HG03439 (cell line): ENCODE data around the gene GJE1.

Experiments
- ATAC-seq: cut with Tn5 transposase; IDR thresholded peaks from one replicate; pipeline ENCODE4 v1.9.1; 2021; ENCODE audit warnings: mild to moderate bottlenecking, moderate library complexity; ENCODE audit not compliant: unreplicated experiment

The GJE1 gene

DNA sequence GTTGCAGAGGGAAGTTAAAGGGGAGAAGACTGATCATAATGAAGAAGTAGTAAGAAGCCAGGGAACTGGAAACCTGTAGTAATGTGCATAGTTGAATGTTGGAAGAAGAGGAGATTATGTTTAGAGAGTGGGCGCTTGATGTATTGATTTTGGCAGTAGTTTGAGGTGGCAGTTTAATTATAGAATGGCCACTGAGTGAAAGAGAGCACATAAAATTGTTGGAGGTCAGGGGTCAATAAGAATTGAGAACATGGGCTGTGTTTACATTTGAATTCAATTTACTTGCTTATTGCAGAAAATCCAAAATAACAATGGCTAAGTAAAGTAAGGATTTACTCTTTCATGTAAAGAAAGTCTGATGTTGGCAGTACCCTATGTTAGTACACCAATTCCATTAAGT lies 30.1 kb downstream of the GJE1 start:
- ATAC-seq = no peak

DNA sequence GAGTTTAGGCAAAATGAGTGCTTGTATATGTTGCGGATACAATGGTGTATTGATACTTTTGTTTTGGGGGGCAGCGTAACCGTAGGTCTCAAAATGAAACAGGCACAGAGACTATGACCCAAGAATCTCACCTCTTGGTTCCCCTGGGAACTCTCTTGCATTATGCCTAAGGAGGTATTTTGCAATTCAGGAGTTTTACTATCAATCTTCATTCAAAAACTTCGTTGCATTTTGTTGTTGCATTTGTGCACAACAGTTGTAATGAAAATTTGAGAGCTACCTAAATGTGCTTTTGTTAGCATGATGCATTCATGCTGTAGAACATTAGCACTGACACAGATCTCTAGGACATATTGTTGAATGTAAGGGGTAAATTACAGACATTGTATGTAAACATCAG lies 32.5 kb downstream of the GJE1 start:
- ATAC-seq = no peak

DNA sequence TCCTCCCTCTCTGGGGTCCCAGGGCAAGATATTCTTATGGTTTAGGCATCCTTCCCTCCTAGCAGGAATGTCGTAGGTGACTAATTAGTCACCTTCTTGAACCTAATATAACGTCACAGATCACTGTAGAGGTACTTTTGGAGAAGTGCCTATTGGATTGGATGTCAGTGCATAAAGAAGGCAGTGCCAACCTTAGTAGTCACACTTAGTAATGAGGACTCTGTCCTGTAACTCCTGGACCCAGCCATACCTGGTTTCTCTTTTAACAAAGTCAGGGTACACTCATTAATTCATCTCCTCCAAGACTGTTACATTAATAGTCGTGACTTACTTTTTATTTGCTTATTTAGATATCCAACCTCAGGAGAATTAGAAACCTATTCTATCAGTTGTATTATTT lies 34.3 kb downstream of the GJE1 start:
- ATAC-seq = no peak

DNA sequence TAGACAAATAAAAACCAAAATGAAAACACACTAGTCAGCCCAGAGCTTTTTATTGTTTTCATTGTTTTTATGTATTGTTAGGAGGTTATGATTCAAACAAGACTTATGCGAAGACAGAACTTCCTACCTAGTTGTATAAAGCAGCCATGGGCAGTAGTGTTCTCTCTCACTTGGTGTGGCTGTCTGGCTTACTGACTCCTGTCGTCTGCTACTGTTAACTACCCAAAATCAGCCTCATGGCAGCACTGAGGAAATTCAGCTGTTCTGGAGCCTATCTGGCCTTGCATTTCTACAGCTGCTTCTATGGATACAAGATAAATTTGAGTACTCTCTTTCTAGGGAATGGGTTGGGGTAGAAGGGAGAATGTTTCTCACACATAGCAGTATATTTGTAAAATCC lies 34.8 kb downstream of the GJE1 start:
- no peak for ATAC-seq

DNA sequence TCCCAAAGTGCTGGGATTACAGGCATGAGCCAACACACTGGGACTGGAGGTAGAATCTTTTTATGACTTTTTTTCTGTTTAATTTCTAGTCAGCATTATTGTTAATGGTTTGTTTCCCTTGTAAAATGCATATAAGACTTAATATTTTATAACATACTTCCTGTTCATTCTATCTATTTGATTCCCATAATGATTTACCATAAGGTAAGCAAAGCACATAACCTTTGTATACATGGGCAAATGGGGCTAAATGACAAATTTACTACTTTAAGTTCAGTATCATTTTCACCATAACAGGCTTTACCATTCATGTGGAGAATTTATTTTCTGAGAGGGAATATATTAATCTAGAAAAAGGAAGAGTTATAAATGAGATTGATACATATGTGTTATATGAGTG lies 38.6 kb downstream of the GJE1 start:
- no peak for ATAC-seq

DNA sequence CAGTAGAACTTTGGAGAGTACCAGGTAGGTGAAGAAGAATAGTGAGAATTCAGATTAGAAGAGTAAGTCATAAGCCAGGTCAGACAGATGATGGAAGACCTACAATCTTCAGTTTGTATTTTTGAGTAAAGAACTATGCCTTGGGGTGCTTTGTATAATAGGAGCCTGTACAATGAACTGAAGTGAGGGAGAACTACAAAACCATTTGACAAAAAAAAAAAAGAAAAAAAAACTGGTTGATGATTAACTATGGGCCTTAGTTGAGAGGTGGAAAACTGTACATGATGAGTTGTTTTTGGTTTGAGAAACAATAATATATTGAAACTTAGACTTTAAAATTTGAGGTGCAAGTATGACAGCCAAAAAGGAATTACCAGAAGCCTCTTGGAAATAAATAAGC lies 40.0 kb downstream of the GJE1 start:
- no peak for ATAC-seq

DNA sequence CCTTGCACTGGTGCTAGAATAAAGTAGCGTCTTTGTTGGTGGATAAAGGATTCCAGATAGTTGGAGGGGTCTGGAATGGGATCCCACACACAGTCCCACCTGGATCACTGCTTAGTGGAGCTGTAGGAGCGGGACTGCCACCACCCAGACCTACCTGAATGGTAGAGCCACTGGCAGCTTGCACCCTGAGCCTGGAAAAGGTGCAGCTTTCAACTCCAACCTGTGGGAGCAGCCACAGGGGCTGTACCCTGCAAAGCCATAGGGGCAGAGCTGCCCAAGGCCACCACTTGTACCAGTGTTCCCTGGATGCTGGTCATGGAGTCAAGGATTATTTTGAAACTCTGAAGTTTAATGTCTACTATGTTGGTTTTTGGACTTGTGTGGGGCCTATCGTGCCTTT lies 41.3 kb downstream of the GJE1 start:
- no peak for ATAC-seq

DNA sequence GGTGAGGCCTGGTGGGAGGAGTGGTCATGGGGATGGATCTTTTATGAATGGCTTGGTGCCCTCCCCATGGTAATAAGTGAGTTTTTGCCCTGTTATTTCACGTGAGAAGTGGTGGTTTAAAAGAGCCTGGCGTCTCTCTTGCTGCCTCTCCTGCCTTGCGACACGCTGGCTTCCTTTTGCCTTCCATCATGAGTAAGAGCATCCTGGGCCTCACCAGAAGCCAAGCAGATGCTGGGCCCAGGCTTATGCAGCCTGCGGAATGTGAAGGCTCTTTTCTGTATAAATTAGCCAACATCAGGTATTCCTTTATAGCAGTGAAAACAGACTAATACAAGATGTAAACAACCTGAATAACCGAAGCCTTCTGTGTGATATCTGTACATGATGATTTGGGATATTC lies 42.0 kb downstream of the GJE1 start:
- ATAC-seq = no peak

DNA sequence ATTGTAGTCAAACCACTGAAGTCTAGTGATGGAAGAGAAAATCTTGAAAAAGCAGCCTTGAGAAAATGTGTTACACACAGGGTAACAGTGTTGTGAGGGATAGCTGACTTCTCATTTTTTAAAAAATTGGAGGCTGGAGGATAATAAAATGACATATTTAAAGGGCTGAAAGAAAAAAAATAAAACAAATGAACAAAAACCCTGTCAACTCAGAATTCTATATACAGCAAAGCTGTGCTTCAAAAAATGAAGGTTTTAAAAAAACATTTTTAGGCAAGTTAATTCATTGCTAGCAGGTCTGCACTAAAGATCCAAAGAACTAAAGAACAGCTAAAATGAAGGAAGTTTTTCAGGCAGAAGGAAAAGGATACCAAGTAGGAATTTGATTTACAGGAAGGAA lies 45.4 kb downstream of the GJE1 start:
- no peak for ATAC-seq

DNA sequence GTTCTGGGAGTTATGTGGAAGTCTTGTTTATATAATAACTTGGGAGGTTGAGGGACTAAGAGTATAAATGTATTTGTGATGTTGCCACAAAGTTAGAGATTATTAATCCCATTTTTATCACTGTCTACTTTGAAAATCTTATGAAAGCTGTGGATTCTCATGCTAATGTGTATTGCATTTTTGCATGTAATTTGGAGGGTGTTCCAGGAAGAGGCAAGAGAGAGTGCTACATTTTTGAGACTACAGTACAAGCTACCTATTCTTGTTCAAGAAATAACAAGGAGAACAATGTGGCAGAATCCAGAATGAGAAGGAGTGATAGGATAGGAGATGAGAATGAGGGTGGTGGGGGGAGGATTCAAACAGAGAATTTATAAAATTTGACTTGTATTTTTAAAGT lies 49.3 kb downstream of the GJE1 start:
- ATAC-seq = no peak

DNA sequence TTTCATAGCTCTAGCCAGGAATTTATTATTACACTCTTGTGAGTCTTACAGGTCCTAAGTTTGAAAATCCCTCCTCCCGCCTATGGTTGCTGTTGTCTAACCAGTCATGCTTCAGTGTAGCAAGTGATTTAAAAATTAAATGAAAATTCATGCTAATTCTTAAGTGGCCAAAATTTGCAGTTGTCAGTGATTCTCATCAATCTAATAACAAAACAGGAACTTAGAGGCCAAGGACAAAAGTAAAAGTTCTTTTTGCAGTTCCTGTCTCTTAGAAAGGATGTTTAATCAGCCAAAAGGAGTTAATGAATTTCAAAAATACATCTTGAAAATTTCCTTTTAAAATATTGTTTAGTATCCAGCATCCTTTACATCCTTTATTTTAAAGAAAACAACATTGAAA lies 50.6 kb downstream of the GJE1 start:
- ATAC-seq = no peak

DNA sequence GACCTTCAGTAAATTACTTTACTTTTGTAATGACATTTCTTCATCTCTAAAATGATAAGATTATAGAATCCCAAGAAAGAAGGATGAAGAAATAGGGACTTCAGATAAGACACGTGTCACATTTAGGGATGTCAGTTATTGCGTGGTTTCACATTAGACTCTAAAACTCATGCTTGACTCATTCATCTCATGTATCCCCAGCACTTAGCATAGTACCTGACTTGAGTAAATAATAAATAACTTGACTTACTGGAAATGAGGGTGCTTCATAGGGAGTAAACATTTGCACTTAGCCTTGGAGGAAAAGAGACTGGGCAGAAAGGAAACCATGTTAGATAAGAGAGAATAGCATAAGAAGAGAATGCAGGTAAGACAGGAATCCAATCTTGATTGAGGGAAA lies 51.6 kb downstream of the GJE1 start:
- ATAC-seq = no peak
